SK-N-SH treated with all-trans-retinoic acid at 6 μM for 48 hours (cell line): ENCODE measurements around the gene TMEM79.

Source experiments
- ATAC-seq: fragments of 200-7000 bp; cut with Tn5 transposase; 3 replicates; pipeline ENCODE4 v1.9.1; 2020; ENCODE audit warnings: mild to moderate bottlenecking, moderate library complexity
- ARNTL ChIP-seq: fragments of 450-650 bp; formaldehyde crosslinking; IDR thresholded peaks from 2 replicates; pipeline ENCODE4 v1.5.0; 2020; ENCODE audit warnings: low read depth, mild to moderate bottlenecking, moderate library complexity, borderline replicate concordance
- BACH2 ChIP-seq: fragments of 250-450 bp; sonication (Bioruptor Pico); IDR thresholded peaks from 2 replicates; pipeline ENCODE4 v1.9.0; 2021; ENCODE audit warnings: mild to moderate bottlenecking, borderline replicate concordance
- CREB5 ChIP-seq: fragments of 250-450 bp; sonication (Bioruptor Pico); IDR thresholded peaks from 2 replicates; pipeline ENCODE4 v1.5.1; 2020; ENCODE audit warnings: low read depth, mild to moderate bottlenecking, moderate library complexity
- CSDC2 ChIP-seq: fragments of 250-450 bp; sonication (Bioruptor Pico); IDR thresholded peaks from 2 replicates; pipeline ENCODE4 v1.5.0; 2020; ENCODE audit warnings: mild to moderate bottlenecking, moderate library complexity
- ESRRG ChIP-seq: fragments of 250-450 bp; sonication (Bioruptor Pico); IDR thresholded peaks from 2 replicates; pipeline ENCODE4 v1.6.1; 2021; ENCODE audit warnings: mild to moderate bottlenecking
- GLIS3 ChIP-seq: fragments of 250-450 bp; sonication (Bioruptor Pico); IDR thresholded peaks from 2 replicates; pipeline ENCODE4 v1.5.0; 2020; ENCODE audit warnings: mild to moderate bottlenecking, moderate library complexity
- OSR1 ChIP-seq: fragments of 250-450 bp; sonication (Bioruptor Pico); IDR thresholded peaks from 2 replicates; pipeline ENCODE4 v1.8.0; 2022; ENCODE audit warnings: moderate library complexity, mild to moderate bottlenecking, inconsistent platforms
- PATZ1 ChIP-seq: fragments of 250-450 bp; sonication (Bioruptor Pico); IDR thresholded peaks from 2 replicates; pipeline ENCODE4 v1.8.0; 2020; ENCODE audit warnings: mild to moderate bottlenecking, moderate library complexity, borderline replicate concordance
- POU6F1 ChIP-seq: fragments of 250-450 bp; sonication (Bioruptor Pico); IDR thresholded peaks from 2 replicates; pipeline ENCODE4 v1.8.0; 2021; ENCODE audit warnings: low read depth, mild to moderate bottlenecking, moderate library complexity, borderline replicate concordance
- PPARA ChIP-seq: fragments of 250-450 bp; sonication (Bioruptor Pico); IDR thresholded peaks from 2 replicates; pipeline ENCODE4 v1.5.0; 2020; ENCODE audit warnings: mild to moderate bottlenecking, borderline replicate concordance
- SNAI2 ChIP-seq: fragments of 250-450 bp; sonication (Bioruptor Pico); IDR thresholded peaks from 2 replicates; pipeline ENCODE4 v1.5.0; 2020; ENCODE audit warnings: mild to moderate bottlenecking, moderate library complexity
- TCF4 ChIP-seq: fragments of 250-450 bp; sonication (Bioruptor Pico); IDR thresholded peaks from 2 replicates; pipeline ENCODE4 v1.8.0; 2021; ENCODE audit warnings: mild to moderate bottlenecking, moderate library complexity, borderline replicate concordance
- TOX ChIP-seq: fragments of 250-450 bp; sonication (Bioruptor Pico); IDR thresholded peaks from 2 replicates; pipeline ENCODE4 v1.8.0; 2021; ENCODE audit warnings: mild to moderate bottlenecking, moderate library complexity, borderline replicate concordance
- TSHZ2 ChIP-seq: fragments of 250-450 bp; sonication (Bioruptor Pico); IDR thresholded peaks from 2 replicates; pipeline ENCODE4 v1.5.0; 2020; ENCODE audit warnings: mild to moderate bottlenecking, moderate library complexity
- ZC3H10 ChIP-seq: fragments of 250-450 bp; sonication (Bioruptor Pico); IDR thresholded peaks from 2 replicates; pipeline ENCODE4 v1.5.1; 2021; ENCODE audit warnings: mild to moderate bottlenecking, moderate library complexity
- ZFP3 ChIP-seq: fragments of 250-450 bp; sonication (Bioruptor Pico); IDR thresholded peaks from 2 replicates; pipeline ENCODE4 v1.5.0; 2020; ENCODE audit warnings: mild to moderate bottlenecking, moderate library complexity
- ZFP30 ChIP-seq: fragments of 450-650 bp; formaldehyde crosslinking; IDR thresholded peaks from 2 replicates; pipeline ENCODE4 v1.5.0; 2022; ENCODE audit warnings: mild to moderate bottlenecking, moderate library complexity
- ZNF565 ChIP-seq: fragments of 450-650 bp; formaldehyde crosslinking; conservative IDR thresholded peaks from 2 replicates; pipeline ENCODE4 v1.5.0; 2020; ENCODE audit warnings: low read depth, mild to moderate bottlenecking, moderate library complexity
- ZNF70 ChIP-seq: fragments of 450-650 bp; formaldehyde crosslinking; IDR thresholded peaks from 2 replicates; pipeline ENCODE4 v1.5.0; 2020; ENCODE audit warnings: mild to moderate bottlenecking, moderate library complexity
- ZNF8 ChIP-seq: fragments of 450-650 bp; formaldehyde crosslinking; IDR thresholded peaks from 2 replicates; pipeline ENCODE4 v1.5.0; 2020; ENCODE audit warnings: mild to moderate bottlenecking, moderate library complexity
- TF ChIP-seq, protein P1 (sequence below): fragments of 250-450 bp; sonication (Bioruptor Pico); IDR thresholded peaks from 2 replicates; pipeline ENCODE4 v1.5.1; 2021; ENCODE audit warnings: mild to moderate bottlenecking, moderate library complexity

TMEM79 gene

DNA sequence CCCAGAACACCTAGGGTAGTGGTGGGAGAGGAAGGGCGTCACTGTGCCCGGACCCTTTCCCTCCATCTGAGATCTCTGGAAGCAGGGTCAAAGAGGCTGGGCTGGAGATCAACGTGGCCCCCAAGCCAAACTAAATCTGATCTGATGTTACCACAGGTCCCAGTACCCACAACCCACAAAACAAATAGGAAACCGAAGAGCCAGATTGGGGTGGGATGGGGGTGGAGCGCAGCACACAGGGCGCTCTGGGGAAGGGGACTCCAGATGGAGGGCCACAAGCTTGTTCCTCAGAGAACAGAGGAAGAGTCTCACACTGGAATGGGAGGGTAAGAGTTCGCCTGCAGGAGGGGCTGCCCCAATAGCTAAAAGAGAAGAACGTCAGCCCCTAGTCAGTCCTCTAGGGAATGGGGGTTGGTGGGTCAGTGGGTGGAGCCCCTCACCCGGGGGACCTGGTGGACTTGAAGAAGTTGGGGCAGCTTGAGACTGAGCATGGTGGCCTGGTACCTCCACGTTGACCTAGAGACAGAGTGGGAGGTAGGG, 37.8 kb upstream of the TMEM79 start (continued):
- TF ChIP-seq CREB5 (CRISPR knock-in tag) (no peak), PATZ1 (CRISPR knock-in tag) (no peak), CSDC2 (CRISPR knock-in tag) (no peak)

- ATAC-seq = peak; percentile 3; the same call in 2 of the 3 replicates
- no peak for TF ChIP-seq ZFP3 (CRISPR knock-in tag)
- no peak for TF ChIP-seq TSHZ2 (CRISPR knock-in tag)
- TF ChIP-seq ZFP30 (CRISPR knock-in tag) = no peak
- no peak for TF ChIP-seq ESRRG (CRISPR knock-in tag)
- TF ChIP-seq ZNF8 (CRISPR knock-in tag) = no peak
- no peak for TF ChIP-seq ZC3H10 (CRISPR knock-in tag)
- TF ChIP-seq SNAI2 (CRISPR knock-in tag) = no peak
- no peak for TF ChIP-seq TCF4 (CRISPR knock-in tag)
- TF ChIP-seq PPARA (CRISPR knock-in tag) = no peak
- TF ChIP-seq OSR1 (CRISPR knock-in tag) = no peak
- TF ChIP-seq BACH2 (CRISPR knock-in tag) = no peak
- no peak for TF ChIP-seq POU6F1
- no peak for TF ChIP-seq ARNTL (CRISPR knock-in tag)
These were observed 37.2 kb upstream of the TMEM79 start for GRCh38 chr1:156246781-156247459.

GRCh38 chr1:156247460-156248322, 36.4 kb upstream of the TMEM79 start, which contains the start of gene PAQR6:
Gene PAQR6, minus strand, starts transcription at chr1:156248056. Its CDS starts 1,325 bp downstream, at chr1:156246731.
- peak; percentile 5 for ATAC-seq
- TF ChIP-seq ARNTL (CRISPR knock-in tag) = no peak
- TF ChIP-seq, protein P1, sequence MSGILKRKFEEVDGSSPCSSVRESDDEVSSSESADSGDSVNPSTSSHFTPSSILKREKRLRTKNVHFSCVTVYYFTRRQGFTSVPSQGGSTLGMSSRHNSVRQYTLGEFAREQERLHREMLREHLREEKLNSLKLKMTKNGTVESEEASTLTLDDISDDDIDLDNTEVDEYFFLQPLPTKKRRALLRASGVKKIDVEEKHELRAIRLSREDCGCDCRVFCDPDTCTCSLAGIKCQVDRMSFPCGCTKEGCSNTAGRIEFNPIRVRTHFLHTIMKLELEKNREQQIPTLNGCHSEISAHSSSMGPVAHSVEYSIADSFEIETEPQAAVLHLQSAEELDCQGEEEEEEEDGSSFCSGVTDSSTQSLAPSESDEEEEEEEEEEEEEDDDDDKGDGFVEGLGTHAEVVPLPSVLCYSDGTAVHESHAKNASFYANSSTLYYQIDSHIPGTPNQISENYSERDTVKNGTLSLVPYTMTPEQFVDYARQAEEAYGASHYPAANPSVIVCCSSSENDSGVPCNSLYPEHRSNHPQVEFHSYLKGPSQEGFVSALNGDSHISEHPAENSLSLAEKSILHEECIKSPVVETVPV (CRISPR knock-in tag) = no peak
- no peak for TF ChIP-seq POU6F1
- no peak for TF ChIP-seq OSR1 (CRISPR knock-in tag)
- no peak for TF ChIP-seq SNAI2 (CRISPR knock-in tag)
- no peak for TF ChIP-seq GLIS3 (CRISPR knock-in tag)
- no peak for TF ChIP-seq CREB5 (CRISPR knock-in tag)
- no peak for TF ChIP-seq ZNF8 (CRISPR knock-in tag)
- TF ChIP-seq ZNF70 = no peak
- TF ChIP-seq ZNF565 (CRISPR knock-in tag) = no peak
- TF ChIP-seq ZFP30 (CRISPR knock-in tag) = no peak
- no peak for TF ChIP-seq PATZ1 (CRISPR knock-in tag)
- TF ChIP-seq TOX = no peak
- no peak for TF ChIP-seq ESRRG (CRISPR knock-in tag)
